K562 (cell line): Measurements from ENCODE around the gene MEIS1. TPM values are rescaled to one million over a fixed set of nuclear protein-coding genes. Genes with fewer than 3 reads are reported as not detected.

Source experiments
- BCLAF1 ChIP-seq, 2 experiments: fragments of 450-650 bp in 1 of 2; IDR thresholded peaks; 2 replicates each; pipeline ENCODE4 v1.6.1; 2011 to 2017; ENCODE audit warnings: low read depth in 2 of 2, antibody characterized with exemption in 1 of 2, borderline replicate concordance in 1 of 2, low read length in 1 of 2, mild to moderate bottlenecking in 1 of 2, mixed read lengths in 1 of 2; ENCODE audit not compliant: control insufficient read depth in 1 of 2
- CEBPZ ChIP-seq: fragments of 150-350 bp; IDR thresholded peaks from 2 replicates; pipeline ENCODE4 v1.6.1; 2014; ENCODE audit warnings: low read depth, mild to moderate bottlenecking, low read length, borderline replicate concordance
- LCOR ChIP-seq: sonication (generic); formaldehyde crosslinking; IDR thresholded peaks from 2 replicates; pipeline ENCODE4 v1.8.0; 2022; ENCODE audit warnings: mild to moderate bottlenecking, missing genetic modification reagents
- NFRKB ChIP-seq: fragments of 450-650 bp; IDR thresholded peaks from 2 replicates; pipeline ENCODE4 v1.6.1; 2016; ENCODE audit warnings: low read depth
- PHTF2 ChIP-seq: fragments of 250-450 bp; sonication (Bioruptor Pico); IDR thresholded peaks from 2 replicates; pipeline ENCODE4 v1.5.0; 2021; ENCODE audit warnings: mild to moderate bottlenecking
- POLR3G ChIP-seq: IDR thresholded peaks from 2 replicates; pipeline ENCODE4 v1.6.1; 2011; ENCODE audit not compliant: insufficient read length, insufficient replicate concordance; ENCODE audit errors: extremely low read depth
- PURB ChIP-seq: sonication (generic); formaldehyde crosslinking; IDR thresholded peaks from 2 replicates; pipeline ENCODE4 v1.9.0; 2021; ENCODE audit warnings: low read depth, mild to moderate bottlenecking, missing genetic modification reagents
- RNF219 ChIP-seq: fragments of 250-450 bp; sonication (Bioruptor Pico); IDR thresholded peaks from 2 replicates; pipeline ENCODE4 v1.5.0; 2022; ENCODE audit warnings: mild to moderate bottlenecking
- SOX6 ChIP-seq: fragments of 450-650 bp; IDR thresholded peaks from 2 replicates; pipeline ENCODE4 v1.6.1; 2014; ENCODE audit warnings: mild to moderate bottlenecking
- U2AF2 ChIP-seq: fragments of 200-400 bp; formaldehyde crosslinking; optimal IDR thresholded peaks from 2 replicates; pipeline ENCODE3; 2017; ENCODE audit warnings: low read depth, mild to moderate bottlenecking, low read length
- ZBTB2 ChIP-seq: fragments of 450-650 bp; IDR thresholded peaks from 2 replicates; pipeline ENCODE4 v1.6.1; 2016; ENCODE audit warnings: antibody characterized with exemption
- ZBTB43 ChIP-seq: sonication (generic); formaldehyde crosslinking; IDR thresholded peaks from 2 replicates; pipeline ENCODE4 v1.8.0; 2023; ENCODE audit warnings: mild to moderate bottlenecking, missing genetic modification reagents
- ZNF124 ChIP-seq: sonication (generic); formaldehyde crosslinking; IDR thresholded peaks from 2 replicates; pipeline ENCODE4 v1.8.1; 2022; ENCODE audit warnings: missing genetic modification reagents
- ZNF212 ChIP-seq: fragments of 450-650 bp; formaldehyde crosslinking; IDR thresholded peaks from 2 replicates; pipeline ENCODE4 v1.4.0; 2020; ENCODE audit warnings: mild to moderate bottlenecking
- ZNF695 ChIP-seq: fragments of 450-650 bp; formaldehyde crosslinking; IDR thresholded peaks from 2 replicates; pipeline ENCODE4 v1.4.0; 2020; ENCODE audit warnings: mild to moderate bottlenecking, moderate library complexity
- polyA plus RNA-seq, 8 experiments: library from polyadenylated mRNA; depleted of rRNA in 4 of 8; stranded (reverse) in 5 of 8; unstranded in 3 of 8; fragments of >200 nt; fragmentation: Nextera tagmentation in 2 of 8; fragmentation: Illumina TruSeq in 1 of 8; extraction: Ambion mirVana in 2 of 8; extraction: Trizol in 1 of 8; gene quantifications; 2 replicates each; pipeline versions ENCODE4 v1.2.1 to v1.2.3, GENCODE V29; 2011 to 2014; ENCODE audit warnings: inconsistent platforms in 1 of 8, missing spikeins in 1 of 8
- total RNA-seq, 7 experiments: library from RNA; depleted of rRNA in 6 of 7; stranded (reverse); fragments of >200 nt in 6 of 7; fragmentation: Illumina TruSeq in 2 of 7; extraction: Trizol in 2 of 7; gene quantifications; 2 replicates each; pipeline versions ENCODE4 v1.2.1 to v1.2.3, GENCODE V29; 2011 to 2021; ENCODE audit warnings: low replicate concordance in 1 of 7

MEIS1 gene
- total and polyA plus RNA-seq, 9 of the 15 experiments (the other 6 are each of a cell fraction or from before 2014, with no cell fraction given): 2.3 to 9.0 (median 5.9) TPM

- TF ChIP-seq BCLAF1 (IDR thresholded peaks at IDR 0.05; ENCODE audit: borderline replicate concordance in 1 of 2, control insufficient read depth in 1 of 2, low read depth in 2 of 2, low read length in 1 of 2): no peak
- no peak for TF ChIP-seq ZNF124 (CRISPR knock-in tag)
- TF ChIP-seq ZNF695 (CRISPR knock-in tag): no peak
- TF ChIP-seq LCOR (CRISPR knock-in tag): peak; percentile 66; the same call in 1 of the 2 replicates
- no peak for TF ChIP-seq RNF219 (CRISPR knock-in tag)
- no peak for TF ChIP-seq CEBPZ
- peak; percentile 51; the same call in 1 of the 2 replicates for TF ChIP-seq ZBTB2
- no peak for TF ChIP-seq PURB
- TF ChIP-seq POLR3G: no peak
- TF ChIP-seq SOX6: peak; percentile 91
- no peak for TF ChIP-seq PHTF2 (CRISPR knock-in tag)
- TF ChIP-seq NFRKB: 0 out of 2 replicates have a peak, but pooled peaks have one; percentile 30
- no peak for TF ChIP-seq ZBTB43
- TF ChIP-seq U2AF2: no peak
- TF ChIP-seq ZNF212 (CRISPR knock-in tag): no peak
Measured at GRCh38 chr2:66481100-66481549, 46.2 kb downstream of the MEIS1 start (continued).
